Ascending aorta (tissue), 2 donors: Measurements from ENCODE around the gene COL19A1. TPM values are rescaled to one million over a fixed set of nuclear protein-coding genes. Genes with fewer than 3 reads are reported as not detected.

Source experiments
- DNase-seq, 2 donors: peaks; one replicate each; pipeline ENCODE4 v3.0.0-alpha.2; 2019; ENCODE audit warnings: low spot score in 2 of 2
- H3K27ac ChIP-seq, 2 donors: fragments of 200-600 bp; sonication (generic); one replicate each; pipeline ENCODE4 v1.5.1; 2016 to 2017; ENCODE audit warnings: mild to moderate bottlenecking in 1 of 2
- H3K27me3 ChIP-seq: fragments of 200-600 bp; sonication (generic); one replicate; pipeline ENCODE4 v1.5.1; 2017
- H3K36me3 ChIP-seq, 2 donors: fragments of 200-600 bp; sonication (generic); one replicate each; pipeline ENCODE4 v1.5.1; 2016
- H3K4me1 ChIP-seq, 2 donors: fragments of 200-600 bp; sonication (generic); one replicate each; pipeline ENCODE4 v1.5.1; 2016 to 2017; ENCODE audit warnings: mild to moderate bottlenecking in 1 of 2
- H3K4me3 ChIP-seq, 2 donors: fragments of 200-600 bp; sonication (generic); one replicate each; pipeline ENCODE4 v1.5.1; 2016 to 2017; ENCODE audit warnings: mild to moderate bottlenecking in 1 of 2
- H3K9me3 ChIP-seq, 2 donors: fragments of 200-600 bp; sonication (generic); one replicate each; pipeline ENCODE4 v1.5.1; 2016
- CTCF ChIP-seq, 3 experiments: fragments of 200-600 bp in 2 of 3; fragments of 450-650 bp in 1 of 3; sonication (generic) in 2 of 3; IDR thresholded peaks; one replicate each; pipeline ENCODE4 v1.5.1; 2016 to 2019; ENCODE audit warnings: antibody characterized with exemption in 3 of 3, mild to moderate bottlenecking in 1 of 3, moderate library complexity in 1 of 3
- intact Hi-C: fragments of 100-400 bp; cut with DNase I; formaldehyde crosslinking; loops from one replicate; pipeline ENCODE4 v1.15.1; 2023
- total RNA-seq: library from RNA; depleted of rRNA; stranded (reverse); fragments of >200 nt; gene quantifications from one replicate; pipeline ENCODE4 v1.1.0, GENCODE V29; 2016

Gene COL19A1
- total RNA-seq, 1 donor from 2014 or later, result not detected

GRCh38 chr6:70119218-70119835 is 253.0 kb downstream of the COL19A1 start:
- TF ChIP-seq CTCF (IDR thresholded peaks at IDR 0.05), result no peak
- DNase-seq, result no peak
- H3K36me3 ChIP-seq, result no peaks in the 10 kb centered on the region
- no peaks in the 10 kb centered on the region for H3K4me1 ChIP-seq
- H3K9me3 ChIP-seq, result no peaks in the 10 kb centered on the region
- no peak overlapping the region for H3K4me3 ChIP-seq
- no peak overlapping the region for H3K27ac ChIP-seq
- H3K27me3 ChIP-seq, result no peaks in the 10 kb centered on the region
- intact Hi-C loops, result no loop called here

DNA sequence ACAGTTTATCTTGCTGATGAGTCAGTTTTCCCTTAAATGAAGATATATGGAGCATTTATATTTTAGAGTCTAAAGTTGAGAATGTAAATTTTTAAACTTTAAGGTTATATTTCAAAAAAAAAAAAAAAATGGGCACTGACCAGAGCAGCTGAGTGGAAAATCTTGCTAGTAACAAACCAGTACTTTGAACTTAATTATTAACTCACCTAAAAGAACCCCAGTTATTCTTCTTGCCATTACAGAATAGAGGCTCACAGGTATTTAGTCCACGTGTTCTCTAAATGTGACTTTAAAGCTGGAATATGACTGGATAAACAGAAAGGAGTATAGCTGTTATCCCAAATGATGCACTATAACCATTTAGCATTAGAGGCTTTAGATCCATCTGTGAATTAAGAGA is 258.1 kb downstream of the COL19A1 start:
- intact Hi-C loops, result no loop called here
- no peaks in the 10 kb centered on the region for H3K4me1 ChIP-seq
- no peak overlapping the region for H3K27ac ChIP-seq
- no peak for TF ChIP-seq CTCF (IDR thresholded peaks at IDR 0.05)
- no peaks in the 10 kb centered on the region for H3K36me3 ChIP-seq
- no peak overlapping the region for H3K4me3 ChIP-seq
- no peaks in the 10 kb centered on the region for H3K27me3 ChIP-seq
- no peak for DNase-seq
- H3K9me3 ChIP-seq, result no peaks in the 10 kb centered on the region

DNA sequence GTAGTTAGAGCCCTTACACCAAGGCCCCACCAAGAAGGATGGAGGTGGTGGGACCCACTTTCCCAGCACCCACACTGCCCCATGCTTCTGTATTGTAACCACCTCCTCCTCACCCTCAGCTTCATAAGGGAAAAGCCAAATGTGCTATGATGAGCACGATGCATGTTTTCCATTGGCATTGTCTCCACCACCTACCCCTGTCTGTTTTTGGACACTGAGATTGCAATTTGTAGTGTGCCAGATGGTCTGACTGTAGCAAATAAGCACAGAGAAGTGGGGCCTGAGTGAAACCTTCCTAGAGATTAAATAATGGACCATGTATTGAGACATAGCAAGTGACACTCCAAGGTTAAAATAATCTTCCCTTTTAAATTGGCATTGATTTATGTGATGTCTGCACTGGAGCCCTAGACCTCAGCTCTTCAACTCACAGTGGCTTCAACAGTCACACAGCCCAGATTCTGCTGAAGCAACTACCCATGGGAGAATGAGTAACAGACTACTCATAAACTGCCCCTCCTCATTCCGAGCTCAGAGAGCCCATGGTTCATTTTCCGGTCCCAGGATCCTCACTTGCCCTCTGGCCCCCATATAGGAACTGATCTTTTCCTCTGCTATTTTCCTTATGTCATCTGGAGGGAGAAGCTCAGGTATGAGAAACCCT is 258.7 kb downstream of the COL19A1 start:
- TF ChIP-seq CTCF (IDR thresholded peaks at IDR 0.05), result no peak
- H3K36me3 ChIP-seq, result no peaks in the 10 kb centered on the region
- H3K9me3 ChIP-seq, result no peaks in the 10 kb centered on the region
- no peak overlapping the region for H3K4me3 ChIP-seq
- no peaks in the 10 kb centered on the region for H3K4me1 ChIP-seq
- no peaks in the 10 kb centered on the region for H3K27me3 ChIP-seq
- no peak for DNase-seq
- H3K27ac ChIP-seq, result no peak overlapping the region
- intact Hi-C loops, result no loop called here

- no peaks in the 10 kb centered on the region for H3K27me3 ChIP-seq
- no peak for TF ChIP-seq CTCF (IDR thresholded peaks at IDR 0.05)
- H3K36me3 ChIP-seq, result no peaks in the 10 kb centered on the region
- H3K4me3 ChIP-seq, result no peak overlapping the region
- DNase-seq, result no peak
- H3K4me1 ChIP-seq, result no peaks in the 10 kb centered on the region
- H3K27ac ChIP-seq, result no peak overlapping the region
- no peaks in the 10 kb centered on the region for H3K9me3 ChIP-seq
- intact Hi-C loops, result no loop called here
Observed at GRCh38 chr6:70125602-70126001, 259.2 kb downstream of the COL19A1 start.

- no peak for TF ChIP-seq CTCF (IDR thresholded peaks at IDR 0.05)
- Histone ChIP-seq H3K4me1 (no peaks in the 10 kb centered on the region), H3K27me3 (no peaks in the 10 kb centered on the region), H3K4me3 (no peak overlapping the region), H3K9me3 (no peaks in the 10 kb centered on the region), H3K27ac (no peak overlapping the region), H3K36me3 (no peaks in the 10 kb centered on the region)
- intact Hi-C loops, result no loop called here
- no peak for DNase-seq
Observed at GRCh38 chr6:70129341-70129740, 263.0 kb downstream of the COL19A1 start.
